Body of pancreas (tissue), 4 donors: ENCODE measurements around the gene RB1.

ENCODE experiments used
- CTCF ChIP-seq, 7 experiments: fragments of 450-650 bp in 4 of 7; fragments of 200-600 bp in 3 of 7; sonication (generic) in 3 of 7; IDR thresholded peaks; one replicate each; pipeline ENCODE4 v1.5.1; 2016 to 2019; ENCODE audit warnings: antibody characterized with exemption in 7 of 7
- POLR2A ChIP-seq, 3 donors: fragments of 450-650 bp; IDR thresholded peaks; one replicate each; pipeline ENCODE4 v1.6.1; 2016; ENCODE audit warnings: antibody characterized with exemption in 3 of 3, mild to moderate bottlenecking in 2 of 3

DNA sequence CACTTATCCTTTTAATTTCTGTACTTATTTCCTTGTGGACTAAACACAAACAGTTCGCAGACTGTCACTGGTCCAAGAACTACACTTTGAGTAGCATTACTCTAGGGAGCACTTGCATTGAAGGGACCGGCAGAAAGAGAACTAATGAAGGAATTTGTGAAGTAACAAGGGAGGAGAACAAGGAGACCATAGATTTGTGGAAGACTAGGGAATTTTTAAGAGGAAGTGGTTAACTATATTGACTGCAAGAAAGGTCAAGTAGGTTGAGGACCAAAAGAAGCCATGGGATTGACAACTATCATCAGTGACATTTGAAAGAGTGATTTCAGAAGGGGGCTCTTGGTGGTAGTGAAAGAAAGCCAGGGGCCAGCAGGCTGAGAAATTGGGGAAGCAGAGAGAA is 4.0 kb upstream of the RB1 start:
- TF ChIP-seq CTCF (IDR thresholded peaks at IDR 0.05) (no peak), POLR2A (IDR thresholded peaks at IDR 0.05) (no peak)
